CD4-positive, alpha-beta T cell treated with Interleukin-6 for 4 hours (primary cell): ENCODE data around the gene INTS1.

Experiments
- DNase-seq: peaks from one replicate; pipeline ENCODE4 v3.0.0-alpha.2; 2020; ENCODE audit warnings: mixed read lengths

The INTS1 gene

GRCh38 chr7:1502845-1503244 lies 1.3 kb downstream of the INTS1 start:
- no peak for DNase-seq

GRCh38 chr7:1501487-1502270 lies 2.5 kb downstream of the INTS1 start:
- no peak for DNase-seq

GRCh38 chr7:1500064-1500807 lies 4.0 kb downstream of the INTS1 start:
- DNase-seq = no peak

DNA sequence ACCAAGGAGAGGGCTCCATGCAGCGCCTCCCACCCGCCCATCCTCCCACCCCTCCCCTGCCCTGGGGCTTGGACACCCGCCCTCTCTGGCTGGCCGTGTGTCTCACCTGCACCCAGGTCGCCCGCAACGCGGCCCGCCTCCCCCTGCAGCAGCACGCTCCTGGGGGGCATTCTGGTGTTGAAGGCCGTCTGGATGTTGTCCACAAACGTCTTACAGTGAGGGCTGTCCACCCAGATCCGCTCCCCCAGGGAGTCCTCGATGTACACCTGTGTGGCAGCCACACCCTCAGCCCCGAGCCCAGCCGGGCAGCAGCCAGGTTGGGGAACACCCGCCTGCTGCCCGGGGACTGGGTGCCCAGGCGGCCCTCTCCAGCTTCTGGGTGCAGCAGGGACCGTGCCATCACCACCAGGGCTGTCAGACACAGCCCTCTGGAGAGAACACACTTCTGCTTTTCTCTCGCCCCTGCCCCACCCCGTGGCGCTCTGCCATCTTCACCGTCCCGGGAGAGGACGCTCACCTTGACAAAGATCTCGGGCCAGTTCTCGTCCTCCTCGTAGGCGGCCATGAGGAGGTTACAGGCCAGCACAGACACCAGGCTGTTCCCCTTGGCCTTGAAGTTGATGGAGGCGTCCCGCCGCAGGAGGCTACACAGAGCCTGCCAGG lies 4.7 kb downstream of the INTS1 start:
- no peak for DNase-seq

DNA sequence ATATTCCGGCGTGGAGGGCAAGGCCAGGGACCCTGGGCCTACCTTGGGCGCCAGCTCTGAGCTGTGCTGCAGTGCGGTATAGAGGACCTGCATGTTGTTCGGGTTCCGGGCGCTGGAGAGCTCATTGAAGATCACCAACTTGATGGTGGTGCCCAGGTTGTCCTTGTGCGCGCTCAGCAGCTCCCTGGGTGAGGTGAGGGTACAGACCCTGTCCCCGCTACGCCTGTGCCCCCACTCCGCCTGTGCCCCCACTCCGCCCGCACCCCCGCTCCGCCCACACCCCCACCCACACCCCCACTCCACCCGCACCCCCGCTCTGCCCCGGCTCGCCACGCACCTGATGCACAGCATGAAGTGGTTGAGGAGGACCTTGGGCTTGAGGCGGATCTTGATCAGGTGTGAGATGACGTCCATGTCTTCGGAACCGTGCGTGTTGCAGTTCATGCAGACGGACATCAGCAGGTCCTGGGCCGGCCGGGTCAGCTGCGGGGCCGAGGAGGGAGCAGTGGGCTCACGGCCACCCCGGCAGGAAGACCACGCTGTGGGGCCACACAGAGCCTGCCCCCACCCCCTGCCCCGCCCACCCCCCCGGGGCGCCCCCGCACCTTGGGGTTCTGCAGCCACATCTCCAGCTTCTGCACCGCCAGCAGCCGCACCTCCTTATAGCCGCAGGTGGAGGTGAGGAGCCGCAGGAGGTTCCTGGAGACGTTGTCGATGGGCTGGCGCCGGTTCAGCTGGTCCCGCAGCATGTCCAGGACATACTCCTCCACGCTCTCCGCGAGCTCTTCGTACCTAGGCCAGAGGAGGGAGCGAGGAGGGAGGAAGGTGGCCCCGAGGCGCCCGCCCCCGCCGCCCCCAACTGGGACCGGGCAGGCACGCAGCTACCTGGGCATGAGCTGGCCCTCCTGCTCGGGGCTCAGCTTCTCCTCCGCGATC lies 5.6 kb downstream of the INTS1 start:
- no peak for DNase-seq

DNA sequence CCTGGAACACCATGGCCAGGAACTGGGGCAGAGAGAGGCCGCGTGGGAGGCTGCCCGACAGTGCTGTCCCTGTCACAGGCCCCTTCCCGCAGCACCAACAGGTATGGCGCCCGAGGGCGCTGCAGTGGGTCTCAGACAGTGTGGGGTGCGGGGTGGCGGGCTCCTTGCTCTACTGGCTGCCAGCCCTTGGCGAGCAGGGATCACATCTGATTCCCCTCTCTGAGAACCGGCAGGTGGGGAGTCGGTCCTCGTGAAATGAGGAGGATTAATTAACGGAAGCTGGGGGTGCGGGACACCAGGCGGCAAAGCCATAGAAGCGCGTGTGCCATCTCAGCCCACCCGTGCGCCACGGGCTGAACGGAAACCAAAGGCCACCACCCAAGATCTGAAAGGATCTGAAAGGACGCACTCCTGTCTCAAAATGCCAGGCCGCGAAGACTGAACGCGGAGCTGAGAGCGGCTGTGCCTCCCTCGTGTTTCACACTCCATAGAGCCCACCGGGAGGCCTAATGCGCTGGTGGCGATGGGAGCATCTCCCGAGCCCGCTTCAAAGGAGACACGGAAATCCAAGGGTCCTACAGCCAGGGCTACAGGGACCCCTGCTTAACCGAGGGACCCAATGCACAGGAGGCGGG lies 6.8 kb downstream of the INTS1 start:
- DNase-seq = no peak

GRCh38 chr7:1496531-1497292 lies 7.5 kb downstream of the INTS1 start:
- DNase-seq = no peak

GRCh38 chr7:1495564-1496242 lies 8.5 kb downstream of the INTS1 start:
- no peak for DNase-seq

DNA sequence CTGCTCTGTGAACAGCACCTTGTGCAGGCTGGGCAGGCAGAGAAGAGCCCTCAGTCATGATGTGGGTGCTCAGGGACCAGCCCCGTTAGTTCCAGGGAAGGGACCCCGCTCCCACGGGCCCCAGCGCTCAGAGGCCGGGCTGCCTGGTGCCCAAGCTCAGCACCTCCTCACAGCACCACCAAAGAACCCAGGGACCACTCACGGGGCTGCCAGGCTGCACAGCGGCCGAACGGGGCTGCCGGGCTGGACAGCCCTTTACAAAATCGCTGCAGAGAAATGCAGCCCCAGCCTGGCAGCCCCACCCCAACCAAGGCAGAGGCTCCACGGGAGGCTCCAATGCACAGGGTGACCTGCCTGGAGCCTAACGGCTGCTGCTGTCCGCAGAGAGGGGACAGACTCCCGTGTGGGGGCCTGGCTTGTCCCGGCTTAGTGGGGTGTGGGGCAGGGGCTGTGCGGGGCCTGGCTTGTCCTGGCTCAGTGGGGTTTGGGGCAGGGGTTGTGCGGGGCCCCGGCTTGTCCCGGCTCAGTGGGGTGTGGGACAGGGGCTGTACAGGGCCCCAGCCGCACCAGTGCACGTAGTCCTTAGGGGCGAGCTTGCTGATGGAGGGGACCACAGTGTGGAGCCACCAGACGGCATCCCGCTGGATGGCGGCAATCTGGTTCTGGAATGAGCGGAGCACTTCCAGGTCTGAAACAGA lies 9.2 kb downstream of the INTS1 start:
- DNase-seq = no peak

DNA sequence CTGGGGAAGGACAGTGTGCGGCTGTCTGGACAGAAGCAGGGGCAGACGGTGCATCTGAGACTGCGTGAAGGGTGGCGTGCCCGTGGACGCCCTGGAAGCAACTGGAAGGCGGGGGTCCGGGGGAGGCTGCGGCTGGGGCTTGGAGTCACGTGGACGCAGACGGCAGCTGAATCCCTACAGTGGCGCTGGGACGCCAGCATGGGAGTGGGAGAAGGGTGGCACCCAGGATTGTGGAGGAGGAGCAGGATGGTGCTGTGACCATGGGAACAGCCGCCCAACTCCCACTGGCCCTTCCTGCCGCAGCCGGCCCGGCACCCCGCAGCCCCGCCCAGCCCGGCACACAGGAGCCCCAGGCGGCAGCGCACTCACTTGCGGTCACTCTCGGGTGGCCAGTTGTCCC lies 9.7 kb downstream of the INTS1 start:
- DNase-seq = no peak

DNA sequence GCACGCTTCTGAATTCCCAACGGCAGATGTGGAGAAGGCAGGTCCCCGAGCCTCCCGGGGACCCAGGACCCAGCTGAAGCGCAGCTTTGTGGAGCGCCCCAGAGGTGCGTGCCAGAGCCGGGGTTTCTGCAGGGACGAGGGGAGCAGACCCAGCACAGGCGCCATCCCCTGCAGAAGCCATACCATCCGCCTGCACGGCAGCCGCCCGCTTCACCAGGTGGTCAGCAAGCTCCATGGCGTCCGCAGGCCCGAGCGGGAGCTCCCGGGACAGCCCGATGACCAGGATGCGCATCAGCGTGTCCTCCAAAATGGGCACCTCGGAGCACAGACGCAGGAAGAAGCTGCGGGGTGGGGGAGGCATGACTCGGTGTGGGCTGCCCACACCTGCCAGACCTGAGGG lies 10.6 kb downstream of the INTS1 start:
- no peak for DNase-seq

- no peak for DNase-seq
Measured at GRCh38 chr7:1493129-1493528, 11.1 kb downstream of the INTS1 start.

DNA sequence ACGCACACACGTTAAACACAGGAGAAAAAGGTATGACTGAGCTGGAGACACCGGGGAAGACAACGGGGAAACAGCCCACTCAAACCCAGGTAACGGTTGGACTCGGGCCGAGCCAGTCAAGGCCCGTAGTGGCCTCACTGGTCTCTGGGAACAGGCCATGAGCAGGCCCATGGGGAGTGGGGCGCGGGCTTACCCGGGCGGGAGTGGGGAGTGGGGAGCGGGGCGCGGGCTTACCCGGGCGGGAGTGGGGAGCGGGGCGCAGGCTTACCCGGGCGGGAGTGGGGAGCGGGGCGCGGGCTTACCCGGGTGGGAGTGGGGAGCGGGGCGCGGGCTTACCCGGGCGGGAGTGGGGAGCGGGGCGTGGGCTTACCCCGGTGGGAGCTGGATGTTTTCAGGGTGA lies 11.5 kb downstream of the INTS1 start:
- DNase-seq = no peak

DNA sequence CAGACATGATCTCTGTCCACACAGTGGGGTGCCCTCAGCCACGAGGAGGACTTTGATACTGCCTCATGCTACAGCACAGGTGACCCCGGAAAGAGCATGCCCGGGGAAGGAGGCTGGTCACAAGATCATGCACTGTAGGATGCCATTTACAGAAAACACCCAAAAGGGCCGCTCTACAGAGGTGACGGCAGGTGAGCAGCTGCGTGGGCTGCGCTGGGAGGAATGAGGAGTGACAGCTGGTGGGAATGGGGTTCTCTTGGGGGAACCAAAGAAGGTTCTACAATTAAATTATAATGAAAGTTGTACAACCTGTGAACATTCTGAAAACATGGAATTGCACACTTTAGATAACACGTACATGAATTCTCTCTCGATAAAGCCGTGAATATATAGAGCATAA lies 12.0 kb downstream of the INTS1 start:
- DNase-seq = no peak

DNA sequence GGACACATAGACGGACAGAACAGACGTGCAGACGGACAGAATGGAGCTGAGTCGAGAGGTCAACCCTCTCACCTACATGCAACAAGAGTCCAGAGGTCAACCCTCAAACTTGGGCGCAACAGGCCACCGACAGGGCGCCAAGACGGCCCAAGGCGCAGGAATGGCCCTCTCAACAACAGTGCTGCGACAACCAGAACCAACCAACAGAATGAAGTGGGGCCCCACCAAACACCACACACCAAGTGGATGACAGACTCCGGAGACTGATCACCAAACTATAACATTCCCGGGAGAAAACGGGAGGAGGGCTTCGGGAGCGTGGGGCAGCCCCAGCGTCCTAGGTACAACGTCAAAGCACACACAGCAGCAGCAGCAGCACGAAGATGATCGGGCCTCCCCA lies 13.4 kb downstream of the INTS1 start:
- DNase-seq = no peak

DNA sequence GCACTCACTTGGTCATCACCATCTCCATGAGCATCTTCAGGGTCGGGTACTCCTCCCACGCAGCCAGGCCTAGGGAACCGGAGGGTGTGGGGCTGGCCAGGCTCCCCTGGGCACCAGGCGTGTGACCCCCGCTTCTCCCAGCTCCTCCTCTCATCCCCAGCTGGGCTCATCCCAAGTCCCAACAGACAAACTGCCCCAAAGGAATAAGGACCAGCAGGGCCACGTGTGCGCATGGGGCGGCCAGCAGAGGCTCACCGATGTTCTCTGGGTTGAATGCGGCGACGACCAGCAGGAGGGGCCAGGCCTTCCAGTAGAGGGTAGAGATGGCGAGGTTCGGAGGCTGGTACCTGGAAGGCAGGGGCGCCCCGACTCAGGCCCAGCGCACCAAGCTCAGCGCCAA lies 14.9 kb downstream of the INTS1 start:
- no peak for DNase-seq

DNA sequence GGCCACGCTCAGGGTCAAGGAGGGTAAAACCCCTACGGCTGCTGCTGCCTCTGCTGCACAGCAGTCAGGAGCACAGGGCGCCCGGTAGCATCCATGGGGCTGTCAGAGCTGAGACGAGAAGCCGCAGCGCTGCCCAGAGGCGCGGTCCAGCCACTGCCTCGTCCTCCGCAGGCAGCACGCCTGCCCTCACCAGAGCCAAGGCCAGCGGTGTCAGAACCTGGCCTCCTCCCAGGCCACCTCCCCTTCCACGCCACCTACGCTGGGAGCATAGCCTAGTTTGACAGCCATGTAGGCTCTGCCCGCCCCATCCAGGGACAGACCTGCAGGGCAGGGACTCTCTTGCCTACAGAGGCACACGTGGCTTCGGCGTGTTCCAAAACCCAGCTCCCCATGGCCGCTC lies 16.2 kb downstream of the INTS1 start:
- no peak for DNase-seq

GRCh38 chr7:1487466-1487865 lies 16.7 kb downstream of the INTS1 start:
- no peak for DNase-seq

DNA sequence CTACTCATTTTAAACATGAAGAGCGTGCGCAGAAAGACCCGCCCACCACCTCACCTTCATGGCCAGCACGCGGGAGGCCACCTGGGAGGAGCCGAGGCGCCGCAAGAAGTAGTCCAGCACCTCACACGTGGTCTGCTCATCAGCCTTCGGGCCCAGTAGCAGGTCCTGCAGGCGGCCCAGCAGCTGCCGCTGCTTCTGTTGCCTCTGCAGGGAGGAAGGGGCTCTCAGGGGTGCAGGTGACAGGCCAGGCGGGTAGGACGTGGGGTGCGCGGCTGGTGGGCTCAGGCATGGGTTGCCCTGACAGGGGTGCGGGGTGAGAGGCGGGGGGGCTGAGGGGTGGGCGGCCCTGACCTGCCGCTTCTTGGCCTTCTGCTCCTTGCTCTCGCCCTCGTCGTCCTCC lies 17.6 kb downstream of the INTS1 start:
- no peak for DNase-seq

GRCh38 chr7:1485156-1485555 lies 19.0 kb downstream of the INTS1 start:
- DNase-seq = no peak
